ENCODE data around the gene PTPRN2. TPM values are rescaled to one million over a fixed set of nuclear protein-coding genes. Genes with fewer than 3 reads are reported as not detected.

PTPRN2 gene
- total RNA-seq, 1 experiment from 2014 or later, result 2.1 TPM

DNA sequence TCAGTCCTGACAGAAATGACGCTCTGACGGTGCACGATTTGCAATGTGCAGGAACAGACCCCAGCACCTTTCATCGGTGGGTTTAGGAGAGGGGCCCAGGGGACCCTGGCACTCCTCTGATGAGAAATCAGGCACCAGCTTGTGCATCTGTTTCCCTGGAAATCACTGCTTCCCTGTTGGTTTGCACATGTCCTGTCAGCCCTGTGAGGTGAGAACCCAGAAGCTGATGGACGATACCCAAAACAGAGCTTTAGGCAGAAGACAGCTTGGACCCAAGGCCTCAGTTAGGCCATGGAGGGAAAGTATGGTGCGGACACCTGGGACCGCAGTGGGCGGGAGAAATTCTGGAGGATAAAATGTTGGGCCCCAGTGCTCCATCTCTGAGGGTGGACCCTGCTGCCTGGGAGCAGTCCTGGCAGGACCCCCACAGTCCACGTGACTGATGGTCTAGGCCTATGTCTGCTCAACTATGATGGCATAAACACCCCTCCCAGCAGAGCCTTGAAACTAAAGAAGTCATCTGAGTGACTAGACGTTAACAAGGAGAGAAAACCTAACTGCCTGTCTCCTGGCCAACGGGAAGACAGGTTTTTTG lies 242.8 kb downstream of the PTPRN2 start:
- intact Hi-C loops (cut with micrococcal nuclease), result no loop called here
- Histone ChIP-seq H4K20me1 (ENCODE audit: insufficient read depth) (no peaks in the 10 kb centered on the region), H3K4me2 (ENCODE audit: low read length) (no peak overlapping the region), H3K9me3 (ENCODE audit: control insufficient read depth in 1 of 2, insufficient read depth in 1 of 2, low read depth in 1 of 2, low read length in 2 of 2) (peaks cover 0 to 5% of the 10 kb centered on the region in 2 experiments; a peak in 2 of 4 replicates), H3K9me2 (ENCODE audit: insufficient read depth) (no peaks in the 10 kb centered on the region), H3K79me2 (ENCODE audit: insufficient read depth, low read length) (no peaks in the 10 kb centered on the region), H3K4me1 (ENCODE audit: control insufficient read depth in 1 of 2, insufficient read depth in 2 of 2, low read length in 2 of 2) (no peaks in the 10 kb centered on the region), H3K27ac (ENCODE audit: low read depth, low read length) (no peak overlapping the region), H3K36me3 (ENCODE audit: control insufficient read depth in 1 of 2, insufficient read depth in 2 of 2, low read length in 2 of 2) (no peaks in the 10 kb centered on the region), H2AFZ (ENCODE audit: low read depth, low read length, poor library complexity, severe bottlenecking) (no peak overlapping the region), H3K9ac (ENCODE audit: low read length) (no peak overlapping the region), H3K4me3 (replicated peaks in 1 of 2; ENCODE audit: low read depth in 1 of 2, low read length in 2 of 2) (no peak overlapping the region), H3K27me3 (ENCODE audit: insufficient read depth, low read length) (no peaks in the 10 kb centered on the region)
- ChIA-PET CTCF (no interaction called here), RAD21 (ENCODE audit: low non-redundant PET in 1 of 2, low total read pairs in 2 of 2, uncharacterized antibody in 2 of 2, unreplicated experiment in 2 of 2) (no interaction called here), POLR2A (no interaction called here)
- ATAC-seq (no peak), DNase-seq (ENCODE audit: low read depth, low spot score) (no peak)
- no peak for TF ChIP-seq ELF1 (IDR thresholded peaks at IDR 0.05; ENCODE audit: borderline replicate concordance, low read depth)
- no peak for TF ChIP-seq JUND (IDR thresholded peaks at IDR 0.05)
- TF ChIP-seq POLR2A (IDR thresholded peaks at IDR 0.05; ENCODE audit: borderline replicate concordance, extremely low read depth, insufficient read depth, insufficient read length), result no peak
- TF ChIP-seq EZH2 (IDR thresholded peaks at IDR 0.05), result no peak
- TF ChIP-seq CEBPB (IDR thresholded peaks at IDR 0.05; ENCODE audit: low read depth), result no peak
- TF ChIP-seq ZFX (IDR thresholded peaks at IDR 0.05), result no peak
- TF ChIP-seq CBX3 (IDR thresholded peaks at IDR 0.05; ENCODE audit: low read depth), result no peak
- no TSS peak for BruUV-seq (replicated peaks)

DNA sequence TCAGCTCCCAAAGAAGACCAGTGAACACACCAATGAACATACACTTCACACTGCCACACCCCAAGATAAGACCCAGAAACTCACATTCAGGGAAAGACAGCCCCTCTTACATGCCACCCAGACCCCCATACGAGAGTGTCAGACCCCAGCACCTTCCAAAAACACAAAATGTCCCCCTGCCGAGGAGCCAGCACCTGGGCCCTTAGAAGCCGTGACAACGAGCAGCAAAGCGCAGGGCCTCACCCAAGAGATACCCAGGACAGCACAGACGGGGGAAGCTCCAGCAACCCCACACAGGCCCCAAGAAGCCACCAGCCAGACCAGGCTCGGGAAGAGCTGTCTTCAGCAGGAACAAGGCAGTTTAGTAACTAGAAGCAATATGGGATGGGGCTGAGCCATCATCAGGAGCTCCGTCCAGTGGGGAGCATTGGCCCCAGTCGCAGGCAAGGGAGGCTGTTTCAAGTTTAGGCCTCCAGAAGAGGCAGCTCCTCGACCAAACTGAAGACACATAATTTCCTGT lies 243.6 kb downstream of the PTPRN2 start:
- ChIA-PET RAD21 (ENCODE audit: low non-redundant PET in 1 of 2, low total read pairs in 2 of 2, uncharacterized antibody in 2 of 2, unreplicated experiment in 2 of 2) (no interaction called here), CTCF (no interaction called here), POLR2A (no interaction called here)
- TF ChIP-seq, protein P1, sequence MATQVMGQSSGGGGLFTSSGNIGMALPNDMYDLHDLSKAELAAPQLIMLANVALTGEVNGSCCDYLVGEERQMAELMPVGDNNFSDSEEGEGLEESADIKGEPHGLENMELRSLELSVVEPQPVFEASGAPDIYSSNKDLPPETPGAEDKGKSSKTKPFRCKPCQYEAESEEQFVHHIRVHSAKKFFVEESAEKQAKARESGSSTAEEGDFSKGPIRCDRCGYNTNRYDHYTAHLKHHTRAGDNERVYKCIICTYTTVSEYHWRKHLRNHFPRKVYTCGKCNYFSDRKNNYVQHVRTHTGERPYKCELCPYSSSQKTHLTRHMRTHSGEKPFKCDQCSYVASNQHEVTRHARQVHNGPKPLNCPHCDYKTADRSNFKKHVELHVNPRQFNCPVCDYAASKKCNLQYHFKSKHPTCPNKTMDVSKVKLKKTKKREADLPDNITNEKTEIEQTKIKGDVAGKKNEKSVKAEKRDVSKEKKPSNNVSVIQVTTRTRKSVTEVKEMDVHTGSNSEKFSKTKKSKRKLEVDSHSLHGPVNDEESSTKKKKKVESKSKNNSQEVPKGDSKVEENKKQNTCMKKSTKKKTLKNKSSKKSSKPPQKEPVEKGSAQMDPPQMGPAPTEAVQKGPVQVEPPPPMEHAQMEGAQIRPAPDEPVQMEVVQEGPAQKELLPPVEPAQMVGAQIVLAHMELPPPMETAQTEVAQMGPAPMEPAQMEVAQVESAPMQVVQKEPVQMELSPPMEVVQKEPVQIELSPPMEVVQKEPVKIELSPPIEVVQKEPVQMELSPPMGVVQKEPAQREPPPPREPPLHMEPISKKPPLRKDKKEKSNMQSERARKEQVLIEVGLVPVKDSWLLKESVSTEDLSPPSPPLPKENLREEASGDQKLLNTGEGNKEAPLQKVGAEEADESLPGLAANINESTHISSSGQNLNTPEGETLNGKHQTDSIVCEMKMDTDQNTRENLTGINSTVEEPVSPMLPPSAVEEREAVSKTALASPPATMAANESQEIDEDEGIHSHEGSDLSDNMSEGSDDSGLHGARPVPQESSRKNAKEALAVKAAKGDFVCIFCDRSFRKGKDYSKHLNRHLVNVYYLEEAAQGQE (IDR thresholded peaks at IDR 0.05; ENCODE audit: low read depth), result no peak
- no peak for TF ChIP-seq ELF1 (IDR thresholded peaks at IDR 0.05; ENCODE audit: borderline replicate concordance, low read depth)
- TF ChIP-seq TCF7L2 (IDR thresholded peaks at IDR 0.05; ENCODE audit: borderline replicate concordance, extremely low read depth, insufficient read depth, insufficient read length), result no peak
- TF ChIP-seq EZH2phosphoT487 (IDR thresholded peaks at IDR 0.05; ENCODE audit: borderline replicate concordance), result no peak
- no peak for TF ChIP-seq YY1 (IDR thresholded peaks at IDR 0.05; ENCODE audit: extremely low read depth, insufficient replicate concordance, low read depth, low read length)
- no peak for TF ChIP-seq POLR2A (IDR thresholded peaks at IDR 0.05; ENCODE audit: borderline replicate concordance, extremely low read depth, insufficient read depth, insufficient read length)
- TF ChIP-seq EGR1 (IDR thresholded peaks at IDR 0.05; ENCODE audit: low read depth), result no peak
- no peak for TF ChIP-seq ZNF274 (IDR thresholded peaks at IDR 0.05; ENCODE audit: low read depth, low read length)
- Histone ChIP-seq H3K9me2 (ENCODE audit: insufficient read depth) (no peaks in the 10 kb centered on the region), H3K4me1 (ENCODE audit: control insufficient read depth in 1 of 2, insufficient read depth in 2 of 2, low read length in 2 of 2) (no peaks in the 10 kb centered on the region), H4K20me1 (ENCODE audit: insufficient read depth) (no peaks in the 10 kb centered on the region), H3K4me3 (replicated peaks in 1 of 2; ENCODE audit: low read depth in 1 of 2, low read length in 2 of 2) (no peak overlapping the region), H3K4me2 (ENCODE audit: low read length) (no peak overlapping the region), H3K9me3 (ENCODE audit: control insufficient read depth in 1 of 2, insufficient read depth in 1 of 2, low read depth in 1 of 2, low read length in 2 of 2) (peaks cover 0 to 5% of the 10 kb centered on the region in 2 experiments; a peak in 2 of 4 replicates), H2AFZ (ENCODE audit: low read depth, low read length, poor library complexity, severe bottlenecking) (no peak overlapping the region), H3K79me2 (ENCODE audit: insufficient read depth, low read length) (no peaks in the 10 kb centered on the region), H3K27me3 (ENCODE audit: insufficient read depth, low read length) (no peaks in the 10 kb centered on the region), H3K9ac (ENCODE audit: low read length) (no peak overlapping the region), H3K36me3 (ENCODE audit: control insufficient read depth in 1 of 2, insufficient read depth in 2 of 2, low read length in 2 of 2) (no peaks in the 10 kb centered on the region), H3K27ac (ENCODE audit: low read depth, low read length) (no peak overlapping the region)
- ATAC-seq, result no peak
- no peak for DNase-seq (ENCODE audit: low read depth, low spot score)
- intact Hi-C loops (cut with micrococcal nuclease), result no loop called here
- no TSS peak for BruUV-seq (replicated peaks)
